ENCODE data around the gene EDEM3. TPM values are rescaled to one million over a fixed set of nuclear protein-coding genes. Genes with fewer than 3 reads are reported as not detected.

The EDEM3 gene
- total RNA-seq, 1 experiment from 2014 or later, result 27.2 TPM

GRCh38 chr1:184743062-184743756 is 11.4 kb downstream of the EDEM3 start:
- DNase-seq (ENCODE audit: low read depth in 1 of 2, low spot score in 2 of 2), result no peak
- no peak overlapping the region for H3K4me3 ChIP-seq

DNA sequence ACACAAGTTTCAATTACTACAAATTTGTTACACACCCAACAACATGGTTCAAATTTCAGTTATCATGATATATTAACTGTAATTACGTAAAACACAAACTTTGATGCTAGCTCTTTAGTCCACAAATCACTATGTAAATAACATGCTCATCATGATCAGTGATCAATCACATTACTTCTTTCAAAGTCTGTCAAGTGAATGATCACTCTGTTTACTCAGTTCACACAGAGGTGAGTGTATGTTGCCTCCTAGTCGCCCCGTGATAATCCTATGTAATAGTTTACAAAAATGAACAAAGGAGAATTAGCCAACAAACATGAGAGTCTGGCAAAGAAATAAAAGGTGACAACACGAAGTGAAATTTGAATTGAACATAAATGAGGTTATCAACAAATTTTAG is 14.3 kb downstream of the EDEM3 start:
- H3K9me3 ChIP-seq (replicated peaks), result no peaks in the 10 kb centered on the region
- no peak overlapping the region for H3K27ac ChIP-seq
- H3K4me3 ChIP-seq, result no peak overlapping the region
- H3K36me3 ChIP-seq, result no peaks in the 10 kb centered on the region
- H3K27me3 ChIP-seq (replicated peaks), result no peaks in the 10 kb centered on the region
- H3K4me1 ChIP-seq (replicated peaks), result no peaks in the 10 kb centered on the region
- DNase-seq (ENCODE audit: low read depth in 1 of 2, low spot score in 2 of 2), result no peak

More at GRCh38 chr1:184743062-184743756, 11.4 kb downstream of the EDEM3 start:
- peaks cover 7% of the 10 kb centered on the region; the same call in 1 of the 2 replicates for H3K36me3 ChIP-seq
- H3K27ac ChIP-seq, result no peak overlapping the region
- no peaks in the 10 kb centered on the region for H3K9me3 ChIP-seq (replicated peaks)
- H3K27me3 ChIP-seq (replicated peaks), result no peaks in the 10 kb centered on the region
- no peaks in the 10 kb centered on the region for H3K4me1 ChIP-seq (replicated peaks)

DNA sequence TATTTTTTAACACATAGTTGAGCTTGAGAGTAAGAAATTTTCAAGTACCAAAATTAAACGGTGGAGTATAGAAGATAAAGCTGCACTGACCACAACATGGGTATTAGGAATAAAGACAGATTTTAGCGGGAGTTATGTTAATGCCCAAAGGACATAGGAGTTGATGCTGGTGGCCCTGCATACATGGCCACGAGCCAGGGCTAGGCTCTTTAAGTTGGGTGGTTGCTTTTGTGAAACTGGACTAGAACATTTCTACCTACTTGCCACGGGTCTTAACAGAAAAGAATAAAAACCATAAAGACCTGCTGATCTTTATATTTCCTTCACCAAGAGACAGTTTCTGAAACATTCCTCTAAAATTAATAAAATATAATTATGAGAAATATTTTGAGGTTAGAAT is 14.9 kb downstream of the EDEM3 start:
- Histone ChIP-seq H3K27me3 (replicated peaks) (no peaks in the 10 kb centered on the region), H3K36me3 (no peaks in the 10 kb centered on the region), H3K9me3 (replicated peaks) (no peaks in the 10 kb centered on the region), H3K4me3 (no peak overlapping the region), H3K27ac (no peak overlapping the region), H3K4me1 (replicated peaks) (no peaks in the 10 kb centered on the region)
- no peak for DNase-seq (ENCODE audit: low read depth in 1 of 2, low spot score in 2 of 2)

- Histone ChIP-seq H3K27ac (no peak overlapping the region), H3K36me3 (no peaks in the 10 kb centered on the region), H3K9me3 (replicated peaks) (no peaks in the 10 kb centered on the region), H3K4me1 (replicated peaks) (no peaks in the 10 kb centered on the region), H3K4me3 (no peak overlapping the region), H3K27me3 (replicated peaks) (no peaks in the 10 kb centered on the region)
- no peak for DNase-seq (ENCODE audit: low read depth in 1 of 2, low spot score in 2 of 2)
These were observed 15.6 kb downstream of the EDEM3 start for GRCh38 chr1:184739070-184739469.

DNA sequence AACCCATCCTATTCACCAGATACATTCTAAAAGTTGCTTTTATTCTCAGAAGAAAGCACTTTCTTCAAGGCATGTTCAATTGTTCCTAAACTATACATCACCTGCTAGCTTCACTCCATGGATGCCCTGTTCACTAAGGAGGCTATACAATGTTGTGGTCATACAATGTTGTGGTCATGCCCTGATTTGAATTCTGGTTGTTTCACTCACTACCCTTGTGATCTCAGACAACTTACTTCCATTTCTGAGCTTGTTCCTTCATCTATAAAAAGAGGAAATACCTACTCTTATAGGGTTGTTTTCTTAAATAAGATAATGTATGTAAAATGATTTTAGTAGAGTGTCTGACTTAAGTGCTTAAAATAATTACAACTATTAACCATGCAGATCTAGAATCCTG is 19.7 kb downstream of the EDEM3 start:
- H3K9me3 ChIP-seq (replicated peaks), result no peaks in the 10 kb centered on the region
- H3K4me1 ChIP-seq (replicated peaks), result no peaks in the 10 kb centered on the region
- H3K36me3 ChIP-seq, result peaks cover 17% of the 10 kb centered on the region
- H3K27me3 ChIP-seq (replicated peaks), result no peaks in the 10 kb centered on the region
- no peak for DNase-seq (ENCODE audit: low read depth in 1 of 2, low spot score in 2 of 2)
- H3K27ac ChIP-seq, result no peak overlapping the region
- no peak overlapping the region for H3K4me3 ChIP-seq

DNA sequence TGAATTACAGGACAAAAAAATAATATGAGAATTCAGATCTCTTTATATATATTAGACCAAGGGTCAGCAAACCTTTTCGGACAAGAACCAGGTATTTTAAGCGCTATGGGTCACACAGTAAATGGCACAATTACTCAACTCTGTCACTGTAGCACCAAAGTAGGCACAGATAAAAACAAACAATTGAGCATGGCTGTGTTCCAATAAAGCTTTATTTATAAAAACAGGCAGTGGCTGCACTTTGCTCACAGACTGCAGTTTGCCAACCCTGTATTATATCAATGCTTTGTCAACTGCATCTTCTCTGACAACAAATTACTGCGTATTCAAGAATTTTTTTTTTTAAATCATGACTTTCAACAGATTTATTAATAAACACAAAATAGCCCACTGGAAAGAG is 29.8 kb downstream of the EDEM3 start:
- Histone ChIP-seq H3K36me3 (peaks cover 3% of the 10 kb centered on the region), H3K9me3 (replicated peaks) (no peaks in the 10 kb centered on the region), H3K4me3 (no peak overlapping the region), H3K27me3 (replicated peaks) (no peaks in the 10 kb centered on the region), H3K27ac (no peak overlapping the region), H3K4me1 (replicated peaks) (no peaks in the 10 kb centered on the region)
- no peak for DNase-seq (ENCODE audit: low read depth in 1 of 2, low spot score in 2 of 2)

GRCh38 chr1:184716158-184716557 is 38.5 kb downstream of the EDEM3 start:
- DNase-seq (ENCODE audit: low read depth in 1 of 2, low spot score in 2 of 2), result no peak
- no peaks in the 10 kb centered on the region for H3K9me3 ChIP-seq (replicated peaks)
- no peaks in the 10 kb centered on the region for H3K27me3 ChIP-seq (replicated peaks)
- H3K36me3 ChIP-seq, result peaks cover 23% of the 10 kb centered on the region
- H3K4me3 ChIP-seq, result no peak overlapping the region
- no peak overlapping the region for H3K27ac ChIP-seq
- H3K4me1 ChIP-seq (replicated peaks), result no peaks in the 10 kb centered on the region

- no peaks in the 10 kb centered on the region for H3K4me1 ChIP-seq (replicated peaks)
- no peak for DNase-seq (ENCODE audit: low read depth in 1 of 2, low spot score in 2 of 2)
- H3K9me3 ChIP-seq (replicated peaks), result no peaks in the 10 kb centered on the region
- H3K27ac ChIP-seq, result no peak overlapping the region
- H3K36me3 ChIP-seq, result peaks cover 54% of the 10 kb centered on the region
- no peak overlapping the region for H3K4me3 ChIP-seq
- no peaks in the 10 kb centered on the region for H3K27me3 ChIP-seq (replicated peaks)
These were observed 45.2 kb downstream of the EDEM3 start for GRCh38 chr1:184709418-184709817.

GRCh38 chr1:184708084-184708676 is 46.5 kb downstream of the EDEM3 start:
- Histone ChIP-seq H3K9me3 (replicated peaks) (no peaks in the 10 kb centered on the region), H3K36me3 (peaks cover 59% of the 10 kb centered on the region), H3K4me3 (no peak overlapping the region), H3K4me1 (replicated peaks) (no peaks in the 10 kb centered on the region), H3K27ac (no peak overlapping the region), H3K27me3 (replicated peaks) (no peaks in the 10 kb centered on the region)
- no peak for DNase-seq (ENCODE audit: low read depth in 1 of 2, low spot score in 2 of 2)

- H3K27me3 ChIP-seq (replicated peaks), result no peaks in the 10 kb centered on the region
- DNase-seq (ENCODE audit: low read depth in 1 of 2, low spot score in 2 of 2), result no peak
- H3K36me3 ChIP-seq, result peaks cover 57% of the 10 kb centered on the region
- no peak overlapping the region for H3K4me3 ChIP-seq
- H3K9me3 ChIP-seq (replicated peaks), result no peaks in the 10 kb centered on the region
- H3K4me1 ChIP-seq (replicated peaks), result no peaks in the 10 kb centered on the region
- no peak overlapping the region for H3K27ac ChIP-seq
These were observed 49.4 kb downstream of the EDEM3 start for GRCh38 chr1:184705271-184705670.

GRCh38 chr1:184701816-184702215 is 52.8 kb downstream of the EDEM3 start:
- H3K27me3 ChIP-seq (replicated peaks), result no peaks in the 10 kb centered on the region
- H3K27ac ChIP-seq, result no peak overlapping the region
- peaks cover 30% of the 10 kb centered on the region for H3K36me3 ChIP-seq
- H3K9me3 ChIP-seq (replicated peaks), result no peaks in the 10 kb centered on the region
- H3K4me1 ChIP-seq (replicated peaks), result no peaks in the 10 kb centered on the region
- no peak overlapping the region for H3K4me3 ChIP-seq
- no peak for DNase-seq (ENCODE audit: low read depth in 1 of 2, low spot score in 2 of 2)

- Histone ChIP-seq H3K27me3 (replicated peaks) (no peaks in the 10 kb centered on the region), H3K4me3 (no peak overlapping the region), H3K27ac (no peak overlapping the region), H3K4me1 (replicated peaks) (no peaks in the 10 kb centered on the region), H3K9me3 (replicated peaks) (no peaks in the 10 kb centered on the region), H3K36me3 (peaks cover 14% of the 10 kb centered on the region)
- DNase-seq (ENCODE audit: low read depth in 1 of 2, low spot score in 2 of 2), result no peak
These were observed 55.7 kb downstream of the EDEM3 start for GRCh38 chr1:184698969-184699368.

DNA sequence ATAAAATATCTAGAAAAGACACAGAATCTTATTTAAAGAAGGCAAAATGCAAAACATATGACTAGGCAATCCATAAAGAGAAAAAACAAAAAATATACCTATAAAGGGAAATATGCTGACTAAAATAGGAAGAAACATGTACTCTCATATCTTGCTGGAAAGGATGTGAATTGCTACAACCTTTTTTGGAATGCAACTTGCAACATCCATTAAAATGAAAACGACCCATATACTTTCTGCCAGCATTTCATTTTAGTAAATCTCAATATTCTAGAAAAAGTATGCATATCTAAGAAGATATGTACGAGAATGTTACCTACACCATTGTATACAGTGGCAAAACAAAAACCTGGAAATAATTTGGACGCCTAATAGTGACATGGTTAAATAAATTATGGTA is 56.6 kb downstream of the EDEM3 start:
- Histone ChIP-seq H3K9me3 (replicated peaks) (no peaks in the 10 kb centered on the region), H3K4me3 (no peak overlapping the region), H3K4me1 (replicated peaks) (no peaks in the 10 kb centered on the region), H3K27ac (no peak overlapping the region), H3K27me3 (replicated peaks) (no peaks in the 10 kb centered on the region), H3K36me3 (peaks cover 17% of the 10 kb centered on the region)
- no peak for DNase-seq (ENCODE audit: low read depth in 1 of 2, low spot score in 2 of 2)

- H3K36me3 ChIP-seq, result peaks cover 15% of the 10 kb centered on the region
- no peak for DNase-seq (ENCODE audit: low read depth in 1 of 2, low spot score in 2 of 2)
- no peaks in the 10 kb centered on the region for H3K4me1 ChIP-seq (replicated peaks)
These were observed 58.3 kb downstream of the EDEM3 start for GRCh38 chr1:184696403-184696802.

More at GRCh38 chr1:184696403-184696802, 58.3 kb downstream of the EDEM3 start:
- Histone ChIP-seq H3K27me3 (replicated peaks) (no peaks in the 10 kb centered on the region), H3K27ac (no peak overlapping the region), H3K9me3 (replicated peaks) (no peaks in the 10 kb centered on the region), H3K4me3 (no peak overlapping the region)
